PC-9 (cell line): ENCODE results near the gene TOR1B.
"Not testable (repeated sequence)": the region's sequence is repeated elsewhere in the genome, so short reads cannot be mapped to it uniquely, and the experiment has no call there.

Experiments
- CTCF ChIP-seq: fragments of 200-600 bp; sonication (generic); conservative IDR thresholded peaks from 2 replicates; pipeline ENCODE4 v1.6.1; 2017; ENCODE audit warnings: mixed run types, antibody characterized with exemption, mild to moderate bottlenecking, moderate library complexity
- EZH2 ChIP-seq: fragments of 200-600 bp; sonication (generic); IDR thresholded peaks from 2 replicates; pipeline ENCODE4 v1.8.0; 2017; ENCODE audit warnings: antibody characterized with exemption, low read depth

GRCh38 chr9:129762370-129762984 lies 40.5 kb upstream of the TOR1B start:
- not testable (repeated sequence) for TF ChIP-seq CTCF, EZH2
